PC-3 (cell line): Measurements from ENCODE around the gene STYK1. TPM values are rescaled to one million over a fixed set of nuclear protein-coding genes. Genes with fewer than 3 reads are reported as not detected.

Experiments
- ATAC-seq: fragments of 200-7000 bp; cut with Tn5 transposase; 2 replicates; pipeline ENCODE4 v1.9.1; 2020; ENCODE audit warnings: mild to moderate bottlenecking, moderate library complexity
- BruUV-seq: library from RNA; stranded (reverse); fragments of 400-500 nt; replicated peaks from 2 replicates; lab custom pipeline; 2021; lab: Mats Ljungman, UMichigan
- CTCF ChIA-PET: fragments of 300-600 bp; sonication (Branson Sonifier 250); formaldehyde crosslinking; loops from one replicate; lab custom pipeline; 2022; ENCODE audit warnings: antibody characterized with exemption; lab: Charles Lee
- POLR2A ChIA-PET: fragments of 300-600 bp; sonication (Branson Sonifier 250); formaldehyde crosslinking; loops from one replicate; lab custom pipeline; 2022; ENCODE audit warnings: antibody characterized with exemption; ENCODE audit not compliant: unreplicated experiment; lab: Charles Lee
- DNase-seq: peaks from one replicate; pipeline ENCODE4 v3.0.0-alpha.2; 2015
- H2AFZ ChIP-seq: fragments of 300-600 bp; sonication (generic); 2 replicates; pipeline ENCODE4 v1.6.0; 2016; ENCODE audit warnings: antibody characterized with exemption, low read length
- H3F3A ChIP-seq: fragments of 300-600 bp; sonication (generic); one replicate; pipeline ENCODE4 v1.6.0; 2017; ENCODE audit warnings: antibody characterized with exemption, low read length, control low read depth, mild to moderate bottlenecking; ENCODE audit not compliant: unreplicated experiment
- H3K27ac ChIP-seq: fragments of 300-600 bp; sonication (generic); 2 replicates; pipeline ENCODE4 v1.5.1; 2016; ENCODE audit warnings: mild to moderate bottlenecking, low read length
- H3K27me3 ChIP-seq: fragments of 300-600 bp; sonication (generic); 2 replicates; pipeline ENCODE4 v1.6.1; 2016; ENCODE audit warnings: low read length, mixed read lengths
- H3K36me3 ChIP-seq: fragments of 300-600 bp; sonication (generic); 2 replicates; pipeline ENCODE4 v1.6.1; 2016; ENCODE audit warnings: low read depth, mixed run types, low read length, mixed read lengths
- H3K4me1 ChIP-seq: fragments of 300-600 bp; sonication (generic); 2 replicates; pipeline ENCODE4 v1.5.1; 2016; ENCODE audit warnings: low read length; ENCODE audit not compliant: insufficient read depth
- H3K4me2 ChIP-seq: fragments of 300-600 bp; sonication (generic); 2 replicates; pipeline ENCODE4 v1.6.0; 2016; ENCODE audit warnings: low read length
- H3K4me3 ChIP-seq: fragments of 300-600 bp; sonication (generic); 2 replicates; pipeline ENCODE4 v1.5.1; 2016; ENCODE audit warnings: mild to moderate bottlenecking, low read length, mixed read lengths
- H3K79me2 ChIP-seq: fragments of 300-600 bp; sonication (generic); 2 replicates; pipeline ENCODE4 v1.6.1; 2017; ENCODE audit warnings: low read length, mixed read lengths
- H3K9ac ChIP-seq: fragments of 300-600 bp; sonication (generic); 2 replicates; pipeline ENCODE4 v1.6.0; 2016; ENCODE audit warnings: mild to moderate bottlenecking, low read length
- H3K9me2 ChIP-seq: fragments of 300-600 bp; sonication (generic); replicated peaks from 2 replicates; pipeline ENCODE4 v1.6.1; 2016; ENCODE audit warnings: mixed run types, low read length, mixed read lengths
- H3K9me3 ChIP-seq: fragments of 300-600 bp; sonication (generic); 2 replicates; pipeline ENCODE4 v1.6.1; 2016; ENCODE audit warnings: low read length, mixed read lengths
- H4K20me1 ChIP-seq: fragments of 300-600 bp; sonication (generic); 2 replicates; pipeline ENCODE4 v1.6.1; 2016; ENCODE audit warnings: low read length, mixed read lengths
- CTCF ChIP-seq: fragments of 300-600 bp; sonication (generic); conservative IDR thresholded peaks from 2 replicates; pipeline ENCODE4 v1.5.1; 2017; ENCODE audit warnings: antibody characterized with exemption, low read depth, mild to moderate bottlenecking, low read length
- EZH2 ChIP-seq: fragments of 300-600 bp; sonication (generic); IDR thresholded peaks from one replicate; pipeline ENCODE4 v1.6.1; 2017; ENCODE audit warnings: antibody characterized with exemption, mild to moderate bottlenecking, low read length; ENCODE audit not compliant: unreplicated experiment
- EZH2phosphoT487 ChIP-seq: fragments of 300-600 bp; sonication (generic); IDR thresholded peaks from 2 replicates; pipeline ENCODE4 v1.6.1; 2018; ENCODE audit warnings: mild to moderate bottlenecking, antibody characterized with exemption, low read length, borderline replicate concordance
- intact Hi-C: fragments of 100-400 bp; cut with micrococcal nuclease; formaldehyde crosslinking; loops from 2 replicates; pipeline ENCODE4 v1.9.0; 2023
- total RNA-seq: library from RNA; depleted of rRNA; stranded (reverse); fragments of >200 nt; gene quantifications from 2 replicates; pipeline ENCODE4 v1.2.3, GENCODE V29; 2014

The STYK1 gene
- total RNA-seq, 1 experiment from 2014 or later, result 4.3 TPM

DNA sequence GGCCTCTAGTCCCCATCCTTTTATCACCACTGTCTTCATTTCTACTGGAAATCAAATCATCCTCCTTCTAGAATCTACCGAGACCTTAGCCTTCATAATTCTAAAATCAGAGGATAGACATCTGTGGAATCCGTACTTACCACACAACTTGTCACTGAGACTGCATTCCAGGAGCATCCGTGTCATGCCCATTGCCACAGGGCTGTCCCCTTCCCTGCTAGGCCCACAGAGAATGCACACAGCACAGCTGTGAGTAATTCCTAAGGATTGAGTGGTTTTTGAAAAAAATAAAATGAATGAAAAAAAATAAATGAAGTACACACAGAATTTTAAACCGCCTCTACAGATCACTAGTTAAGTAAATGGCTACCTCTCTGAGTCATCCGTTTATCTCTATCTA is 39.4 kb downstream of the STYK1 start:
- H3K27ac ChIP-seq, result no peak overlapping the region
- peak; percentile 73 for DNase-seq
- H3K4me1 ChIP-seq, result peaks cover 35% of the 10 kb centered on the region
- no peaks in the 10 kb centered on the region; the same call in 1 of the 2 replicates for H3K36me3 ChIP-seq
- TF ChIP-seq EZH2, result no peak
- no peak for TF ChIP-seq EZH2phosphoT487
- TF ChIP-seq CTCF, result no peak
- H3K4me2 ChIP-seq, result peak overlapping the region; percentile 39; the same call in 1 of the 2 replicates
- no peaks in the 10 kb centered on the region for H4K20me1 ChIP-seq
- H2AFZ ChIP-seq, result no peak overlapping the region
- ChIA-PET POLR2A (interaction anchor here (0.7 kb wide), 1 partner anchor 22 kb away, joined by 4 read pairs; no protein-coding TSS in a partner anchor), CTCF (no interaction called here)
- H3K9me3 ChIP-seq, result no peaks in the 10 kb centered on the region
- peak; percentile 57; the same call in 1 of the 2 replicates for ATAC-seq
- no peaks in the 10 kb centered on the region for H3K27me3 ChIP-seq
- BruUV-seq, result no TSS peak
- H3K79me2 ChIP-seq, result no peaks in the 10 kb centered on the region
- H3K4me3 ChIP-seq, result no peak overlapping the region
- no peak overlapping the region for H3K9ac ChIP-seq
- intact Hi-C loops, result no loop called here
- no peaks in the 10 kb centered on the region for H3K9me2 ChIP-seq
- no peaks in the 10 kb centered on the region for H3F3A ChIP-seq

DNA sequence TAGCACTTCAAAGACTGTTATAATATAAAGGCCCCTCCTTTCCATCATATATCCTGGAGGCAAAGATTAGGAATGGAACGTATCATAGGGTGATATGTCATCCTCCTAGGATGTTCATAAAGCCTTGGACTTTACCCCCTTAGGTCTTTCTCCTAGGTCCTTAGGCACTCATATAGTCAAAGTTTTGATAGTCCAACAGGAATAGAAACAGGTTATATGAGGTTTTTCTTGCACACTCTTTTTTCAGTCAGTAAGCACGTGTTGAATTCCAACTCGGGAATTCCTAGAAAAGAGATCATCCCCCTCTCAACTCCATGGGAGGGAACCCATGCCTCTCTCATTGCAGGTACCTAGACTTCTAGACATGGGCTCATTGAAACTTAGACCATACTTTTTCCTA is 40.3 kb downstream of the STYK1 start:
- Histone ChIP-seq H3K36me3 (no peaks in the 10 kb centered on the region; the same call in 1 of the 2 replicates), H3F3A (no peaks in the 10 kb centered on the region), H2AFZ (no peak overlapping the region), H3K9me3 (no peaks in the 10 kb centered on the region), H3K9me2 (no peaks in the 10 kb centered on the region), H4K20me1 (no peaks in the 10 kb centered on the region), H3K4me3 (no peak overlapping the region), H3K27ac (no peak overlapping the region), H3K4me2 (no peak overlapping the region), H3K9ac (no peak overlapping the region), H3K79me2 (no peaks in the 10 kb centered on the region), H3K27me3 (no peaks in the 10 kb centered on the region), H3K4me1 (peaks cover 35% of the 10 kb centered on the region)
- intact Hi-C loops, result no loop called here
- DNase-seq (no peak), ATAC-seq (no peak)
- TF ChIP-seq CTCF (no peak), EZH2phosphoT487 (no peak), EZH2 (no peak)
- POLR2A ChIA-PET, result no interaction called here
- BruUV-seq, result no TSS peak
- CTCF ChIA-PET, result no interaction called here

GRCh38 chr12:10632226-10632625 is 41.6 kb downstream of the STYK1 start:
- BruUV-seq, result no TSS peak
- Histone ChIP-seq H3K4me2 (no peak overlapping the region), H4K20me1 (no peaks in the 10 kb centered on the region), H2AFZ (no peak overlapping the region), H3K9me2 (no peaks in the 10 kb centered on the region), H3K27me3 (no peaks in the 10 kb centered on the region), H3K36me3 (no peaks in the 10 kb centered on the region; the same call in 1 of the 2 replicates), H3K79me2 (no peaks in the 10 kb centered on the region), H3K9me3 (no peaks in the 10 kb centered on the region), H3K9ac (no peak overlapping the region), H3K4me3 (no peak overlapping the region), H3K27ac (no peak overlapping the region), H3K4me1 (peaks cover 35% of the 10 kb centered on the region), H3F3A (no peaks in the 10 kb centered on the region)
- ATAC-seq, result no peak
- POLR2A ChIA-PET, result no interaction called here
- CTCF ChIA-PET, result no interaction called here
- intact Hi-C loops, result no loop called here
- TF ChIP-seq EZH2phosphoT487, result no peak
- no peak for TF ChIP-seq CTCF
- TF ChIP-seq EZH2, result no peak
- DNase-seq, result no peak
